HEK293 (cell line): Measurements from ENCODE around the gene PSEN2.

Source experiments
- CTCF ChIA-PET: fragments of 350-600 bp; formaldehyde crosslinking; extraction: SDS; loops from one replicate; lab custom pipeline; 2021; ENCODE audit warnings: antibody characterized with exemption; lab: Yijun Ruan, JAX
- POLR2A ChIA-PET: fragments of 300-600 bp; formaldehyde crosslinking; extraction: SDS; loops from one replicate; lab custom pipeline; 2020; ENCODE audit warnings: antibody characterized with exemption, inconsistent platforms; lab: Yijun Ruan, JAX
- H3K27ac ChIP-seq: fragments of 200-500 bp; sonication (Bioruptor generic); 2 replicates; pipeline ENCODE4 v1.5.1; 2014; ENCODE audit warnings: low read depth, low read length, control low read depth, inconsistent platforms; ENCODE audit errors: extremely low read depth
- H3K36me3 ChIP-seq, 2 experiments: fragments of 200-500 bp in 1 of 2; sonication (Bioruptor generic) in 1 of 2; 1 replicate in 1 of 2; 2 replicates in 1 of 2; pipeline ENCODE4 v1.5.1; 2014 to 2017; ENCODE audit warnings: inconsistent platforms in 2 of 2, low read length in 2 of 2; ENCODE audit not compliant: control insufficient read depth in 2 of 2, insufficient read depth in 1 of 2
- H3K4me1 ChIP-seq: fragments of 200-500 bp; sonication (Bioruptor generic); 2 replicates; pipeline ENCODE4 v1.5.1; 2014; ENCODE audit warnings: mild to moderate bottlenecking, low read length, inconsistent platforms; ENCODE audit not compliant: control insufficient read depth, insufficient read depth
- H3K4me3 ChIP-seq: 2 replicates; pipeline ENCODE4 v1.5.1; 2011; ENCODE audit warnings: low read depth, mild to moderate bottlenecking, control low read depth, low read length, moderate library complexity
- H3K9me3 ChIP-seq: fragments of 200-500 bp; sonication (Bioruptor generic); 2 replicates; pipeline ENCODE4 v1.5.1; 2014; ENCODE audit warnings: low read depth, low read length, inconsistent platforms; ENCODE audit not compliant: control insufficient read depth, insufficient read depth
- BCL11A ChIP-seq: fragments of 450-650 bp; formaldehyde crosslinking; IDR thresholded peaks from 2 replicates; pipeline ENCODE4 v1.5.1; 2016; ENCODE audit warnings: low read depth, missing biosample characterization, missing genetic modification characterization
- BCL11B ChIP-seq: fragments of 450-650 bp; formaldehyde crosslinking; IDR thresholded peaks from 2 replicates; pipeline ENCODE4 v1.5.1; 2016; ENCODE audit warnings: low read depth, missing biosample characterization, missing genetic modification characterization
- SCRT2 ChIP-seq: fragments of 450-650 bp; formaldehyde crosslinking; IDR thresholded peaks from 2 replicates; pipeline ENCODE4 v1.5.1; 2016; ENCODE audit warnings: missing biosample characterization, missing genetic modification characterization
- ZBTB17 ChIP-seq: fragments of 450-650 bp; formaldehyde crosslinking; IDR thresholded peaks from 2 replicates; pipeline ENCODE4 v1.5.1; 2016; ENCODE audit warnings: missing biosample characterization, missing genetic modification characterization
- ZNF10 ChIP-seq: fragments of 450-650 bp; formaldehyde crosslinking; IDR thresholded peaks from 2 replicates; pipeline ENCODE4 v1.5.1; 2017; ENCODE audit warnings: missing biosample characterization, missing genetic modification characterization
- ZNF112 ChIP-seq: fragments of 450-650 bp; formaldehyde crosslinking; IDR thresholded peaks from 2 replicates; pipeline ENCODE4 v1.5.0; 2017; ENCODE audit warnings: missing biosample characterization, missing genetic modification characterization
- ZNF248 ChIP-seq: fragments of 450-650 bp; formaldehyde crosslinking; IDR thresholded peaks from 2 replicates; pipeline ENCODE4 v1.5.1; 2017; ENCODE audit warnings: missing biosample characterization, missing genetic modification characterization
- ZNF311 ChIP-seq: fragments of 450-650 bp; formaldehyde crosslinking; IDR thresholded peaks from 2 replicates; pipeline ENCODE4 v1.5.1; 2017; ENCODE audit warnings: missing biosample characterization, missing genetic modification characterization, borderline replicate concordance
- TF ChIP-seq, protein P1 (sequence below): fragments of 450-650 bp; formaldehyde crosslinking; IDR thresholded peaks from 2 replicates; pipeline ENCODE4 v1.5.1; 2016; ENCODE audit warnings: missing biosample characterization, missing genetic modification characterization
- TF ChIP-seq, protein P2 (sequence below): fragments of 450-650 bp; formaldehyde crosslinking; IDR thresholded peaks from 2 replicates; pipeline ENCODE4 v1.5.1; 2017; ENCODE audit warnings: missing biosample characterization, missing genetic modification characterization

PSEN2 gene

DNA sequence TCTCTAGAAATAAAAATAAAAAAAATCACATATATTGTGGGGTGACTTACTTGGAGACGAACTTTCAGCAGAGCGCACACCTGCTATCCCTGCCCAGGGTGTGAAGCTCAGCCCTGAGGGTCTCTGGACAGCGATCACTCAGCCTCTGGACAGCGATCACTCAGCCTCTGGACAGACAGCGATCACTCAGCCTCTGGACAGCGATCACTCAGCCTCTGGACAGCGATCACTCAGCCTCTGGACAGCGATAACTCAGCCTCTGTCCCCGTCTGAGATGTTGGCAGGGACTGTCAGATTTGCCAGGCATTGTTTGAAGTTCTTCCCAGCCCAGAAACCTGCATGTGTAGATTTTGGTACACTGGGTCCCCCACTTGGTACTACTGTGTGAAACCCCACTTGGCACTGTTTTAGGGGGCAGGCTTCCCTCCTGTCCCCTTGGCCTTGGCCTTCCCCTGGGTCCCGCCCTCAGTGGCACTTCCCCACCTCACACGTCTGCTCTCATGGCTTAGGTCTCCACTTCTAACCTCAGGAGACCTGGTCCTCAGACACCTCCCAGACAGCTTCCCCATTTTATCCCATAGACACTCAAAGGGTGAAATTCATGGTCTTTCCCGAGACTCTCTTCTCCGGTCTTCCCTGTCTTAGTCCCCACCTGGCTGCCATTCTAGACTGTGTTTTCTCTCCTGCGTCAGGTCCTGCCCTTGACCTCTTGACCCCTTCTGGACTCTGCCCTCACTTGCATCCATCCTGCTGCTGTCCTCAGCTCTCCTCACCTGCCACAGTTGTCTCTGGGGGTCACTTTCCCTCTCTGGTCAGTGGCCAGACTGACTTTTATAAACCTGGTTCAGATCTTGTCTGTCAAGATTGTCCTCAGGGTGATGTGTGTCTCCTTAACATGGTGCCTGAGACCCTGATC lies 10.2 kb downstream of the PSEN2 start:
- CTCF ChIA-PET: interaction anchor here (0.6 kb wide), 1 partner anchor 256 kb away, joined by 4 read pairs; no protein-coding TSS in a partner anchor
- H3K4me1 ChIP-seq: 0 out of 2 replicates have a peak, but pooled peaks cover 2% of the 10 kb centered on the region
- H3K9me3 ChIP-seq: no peaks in the 10 kb centered on the region
- H3K4me3 ChIP-seq: no peak overlapping the region
- POLR2A ChIA-PET: no interaction called here
- no peak overlapping the region for H3K27ac ChIP-seq
- peaks cover 15 to 93% of the 10 kb centered on the region in 2 experiments; a peak in 2 of 3 replicates for H3K36me3 ChIP-seq
- no peak for TF ChIP-seq ZNF248 (tag by site-specific recombination)
- peak; percentile 74 for TF ChIP-seq BCL11B (tag by site-specific recombination)
- no peak for TF ChIP-seq ZNF112
- TF ChIP-seq, protein P1, sequence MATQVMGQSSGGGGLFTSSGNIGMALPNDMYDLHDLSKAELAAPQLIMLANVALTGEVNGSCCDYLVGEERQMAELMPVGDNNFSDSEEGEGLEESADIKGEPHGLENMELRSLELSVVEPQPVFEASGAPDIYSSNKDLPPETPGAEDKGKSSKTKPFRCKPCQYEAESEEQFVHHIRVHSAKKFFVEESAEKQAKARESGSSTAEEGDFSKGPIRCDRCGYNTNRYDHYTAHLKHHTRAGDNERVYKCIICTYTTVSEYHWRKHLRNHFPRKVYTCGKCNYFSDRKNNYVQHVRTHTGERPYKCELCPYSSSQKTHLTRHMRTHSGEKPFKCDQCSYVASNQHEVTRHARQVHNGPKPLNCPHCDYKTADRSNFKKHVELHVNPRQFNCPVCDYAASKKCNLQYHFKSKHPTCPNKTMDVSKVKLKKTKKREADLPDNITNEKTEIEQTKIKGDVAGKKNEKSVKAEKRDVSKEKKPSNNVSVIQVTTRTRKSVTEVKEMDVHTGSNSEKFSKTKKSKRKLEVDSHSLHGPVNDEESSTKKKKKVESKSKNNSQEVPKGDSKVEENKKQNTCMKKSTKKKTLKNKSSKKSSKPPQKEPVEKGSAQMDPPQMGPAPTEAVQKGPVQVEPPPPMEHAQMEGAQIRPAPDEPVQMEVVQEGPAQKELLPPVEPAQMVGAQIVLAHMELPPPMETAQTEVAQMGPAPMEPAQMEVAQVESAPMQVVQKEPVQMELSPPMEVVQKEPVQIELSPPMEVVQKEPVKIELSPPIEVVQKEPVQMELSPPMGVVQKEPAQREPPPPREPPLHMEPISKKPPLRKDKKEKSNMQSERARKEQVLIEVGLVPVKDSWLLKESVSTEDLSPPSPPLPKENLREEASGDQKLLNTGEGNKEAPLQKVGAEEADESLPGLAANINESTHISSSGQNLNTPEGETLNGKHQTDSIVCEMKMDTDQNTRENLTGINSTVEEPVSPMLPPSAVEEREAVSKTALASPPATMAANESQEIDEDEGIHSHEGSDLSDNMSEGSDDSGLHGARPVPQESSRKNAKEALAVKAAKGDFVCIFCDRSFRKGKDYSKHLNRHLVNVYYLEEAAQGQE (tag by site-specific recombination): peak; percentile 100
- peak; percentile 46; the same call in 1 of the 2 replicates for TF ChIP-seq BCL11A (tag by site-specific recombination)
- TF ChIP-seq, all 188 proteins: peak for 3

DNA sequence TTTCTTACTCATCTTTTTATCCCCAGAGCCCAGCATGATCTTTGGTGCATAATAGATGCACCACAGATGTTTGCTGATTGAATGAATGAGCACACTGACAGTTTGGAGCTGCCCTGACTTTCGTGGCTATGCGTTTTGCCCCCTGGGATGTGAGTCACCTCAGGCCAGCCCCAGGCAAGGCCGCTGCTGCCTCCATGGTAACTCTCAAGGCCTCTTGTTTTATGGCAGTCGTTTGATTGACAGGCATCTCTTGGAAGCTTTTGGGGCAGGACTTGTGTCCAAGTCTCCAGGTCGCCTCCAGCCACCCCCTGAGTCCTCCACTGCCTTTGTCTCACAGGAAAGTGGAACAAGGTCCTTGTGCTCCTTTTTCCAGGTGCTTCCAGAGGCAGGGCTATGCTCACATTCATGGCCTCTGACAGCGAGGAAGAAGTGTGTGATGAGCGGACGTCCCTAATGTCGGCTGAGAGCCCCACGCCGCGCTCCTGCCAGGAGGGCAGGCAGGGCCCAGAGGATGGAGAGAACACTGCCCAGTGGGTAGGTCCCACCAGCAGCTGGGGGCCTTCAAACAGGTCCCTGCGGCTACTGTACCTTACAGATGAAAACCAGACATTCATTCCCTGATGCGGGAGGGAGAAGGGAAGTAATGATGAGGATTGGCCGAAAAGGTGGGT lies 11.2 kb downstream of the PSEN2 start:
- Histone ChIP-seq H3K4me3 (no peak overlapping the region), H3K9me3 (no peaks in the 10 kb centered on the region), H3K36me3 (peaks cover 20 to 96% of the 10 kb centered on the region in 2 experiments; a peak in 2 of 3 replicates), H3K27ac (no peak overlapping the region), H3K4me1 (no peaks in the 10 kb centered on the region)
- ChIA-PET POLR2A (no interaction called here), CTCF (interaction anchor here (0.6 to 1.0 kb wide), 2 partner anchors 257 to 341 kb away, joined by 3 to 4 read pairs; no protein-coding TSS in a partner anchor)
- TF ChIP-seq SCRT2 (tag by site-specific recombination): 0 out of 2 replicates have a peak, but pooled peaks have one; percentile 24
- TF ChIP-seq BCL11A (tag by site-specific recombination): no peak

DNA sequence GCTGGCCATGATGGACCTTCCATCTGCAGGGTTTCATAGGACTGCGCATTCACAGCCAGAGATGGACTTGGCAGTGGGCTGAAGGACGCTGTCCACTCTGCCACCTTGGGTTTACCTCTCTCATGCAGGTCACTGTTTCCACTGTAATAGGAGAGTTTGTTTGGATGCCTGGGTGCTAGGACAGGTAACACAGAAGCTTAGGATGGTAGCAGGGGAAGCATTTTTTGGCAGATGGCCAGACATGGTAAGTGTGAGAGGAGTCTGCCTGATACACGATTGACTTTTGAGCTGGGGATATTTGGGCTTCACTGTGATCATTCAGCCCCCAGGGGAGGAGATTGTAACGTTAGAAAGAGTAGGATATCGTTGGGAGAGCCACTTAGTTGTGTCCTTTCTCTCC lies 11.8 kb downstream of the PSEN2 start:
- Histone ChIP-seq H3K9me3 (no peaks in the 10 kb centered on the region), H3K4me1 (no peaks in the 10 kb centered on the region), H3K4me3 (no peak overlapping the region)
- CTCF ChIA-PET: interaction anchor here (1.0 to 1.8 kb wide), 2 partner anchors 256 to 341 kb away, joined by 3 to 4 read pairs; no protein-coding TSS in a partner anchor
- TF ChIP-seq ZNF311: no peak
- peak; percentile 79 for TF ChIP-seq ZNF10 (tag by site-specific recombination)
- 0 out of 2 replicates have a peak, but pooled peaks have one; percentile 17 for TF ChIP-seq ZBTB17
- TF ChIP-seq, protein P2, sequence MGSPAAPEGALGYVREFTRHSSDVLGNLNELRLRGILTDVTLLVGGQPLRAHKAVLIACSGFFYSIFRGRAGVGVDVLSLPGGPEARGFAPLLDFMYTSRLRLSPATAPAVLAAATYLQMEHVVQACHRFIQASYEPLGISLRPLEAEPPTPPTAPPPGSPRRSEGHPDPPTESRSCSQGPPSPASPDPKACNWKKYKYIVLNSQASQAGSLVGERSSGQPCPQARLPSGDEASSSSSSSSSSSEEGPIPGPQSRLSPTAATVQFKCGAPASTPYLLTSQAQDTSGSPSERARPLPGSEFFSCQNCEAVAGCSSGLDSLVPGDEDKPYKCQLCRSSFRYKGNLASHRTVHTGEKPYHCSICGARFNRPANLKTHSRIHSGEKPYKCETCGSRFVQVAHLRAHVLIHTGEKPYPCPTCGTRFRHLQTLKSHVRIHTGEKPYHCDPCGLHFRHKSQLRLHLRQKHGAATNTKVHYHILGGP (tag by site-specific recombination): peak; percentile 9; the same call in 1 of the 2 replicates
- TF ChIP-seq, all 188 proteins: peak for 3
- peaks cover 20 to 94% of the 10 kb centered on the region in 2 experiments; a peak in 2 of 3 replicates for H3K36me3 ChIP-seq
- no peak overlapping the region for H3K27ac ChIP-seq
- POLR2A ChIA-PET: interaction anchor here (0.5 kb wide), 1 partner anchor 42 kb away, joined by 4 read pairs; no protein-coding TSS in a partner anchor
